Measurements from ENCODE around the gene MTHFR. TPM values are rescaled to one million over a fixed set of nuclear protein-coding genes. Genes with fewer than 3 reads are reported as not detected.

MTHFR gene
- total RNA-seq, 1 donor from 2014 or later = 29.6 TPM

DNA sequence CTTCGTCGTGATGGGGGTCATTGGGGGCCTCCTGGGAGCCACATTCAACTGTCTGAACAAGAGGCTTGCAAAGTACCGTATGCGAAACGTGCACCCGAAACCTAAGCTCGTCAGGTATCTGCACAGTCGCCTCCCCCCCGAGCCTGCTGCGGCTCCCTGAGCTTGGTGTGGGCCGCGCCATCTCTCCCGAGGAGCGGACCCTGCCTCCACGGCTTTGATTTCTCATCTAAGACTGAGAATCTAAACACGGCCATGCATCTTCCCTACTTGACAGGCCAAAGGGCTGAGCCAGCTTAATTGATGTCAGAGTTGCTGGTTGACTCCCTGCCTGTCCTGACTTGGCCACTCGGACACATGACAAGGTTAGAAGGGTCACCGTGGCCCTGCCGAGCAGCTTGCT lies 22.7 kb upstream of the MTHFR start:
- Mint-ChIP-seq H3K27me3 (ENCODE audit: low read depth) (no peaks in the 10 kb centered on the region), H3K36me3 (ENCODE audit: low read depth) (peaks cover 7% of the 10 kb centered on the region), H3K9me3 (no peaks in the 10 kb centered on the region), H3K4me3 (no peak overlapping the region), H3K4me1 (no peaks in the 10 kb centered on the region), H3K27ac (ENCODE audit: unreplicated experiment) (no peak overlapping the region)
- TF ChIP-seq, protein P1, sequence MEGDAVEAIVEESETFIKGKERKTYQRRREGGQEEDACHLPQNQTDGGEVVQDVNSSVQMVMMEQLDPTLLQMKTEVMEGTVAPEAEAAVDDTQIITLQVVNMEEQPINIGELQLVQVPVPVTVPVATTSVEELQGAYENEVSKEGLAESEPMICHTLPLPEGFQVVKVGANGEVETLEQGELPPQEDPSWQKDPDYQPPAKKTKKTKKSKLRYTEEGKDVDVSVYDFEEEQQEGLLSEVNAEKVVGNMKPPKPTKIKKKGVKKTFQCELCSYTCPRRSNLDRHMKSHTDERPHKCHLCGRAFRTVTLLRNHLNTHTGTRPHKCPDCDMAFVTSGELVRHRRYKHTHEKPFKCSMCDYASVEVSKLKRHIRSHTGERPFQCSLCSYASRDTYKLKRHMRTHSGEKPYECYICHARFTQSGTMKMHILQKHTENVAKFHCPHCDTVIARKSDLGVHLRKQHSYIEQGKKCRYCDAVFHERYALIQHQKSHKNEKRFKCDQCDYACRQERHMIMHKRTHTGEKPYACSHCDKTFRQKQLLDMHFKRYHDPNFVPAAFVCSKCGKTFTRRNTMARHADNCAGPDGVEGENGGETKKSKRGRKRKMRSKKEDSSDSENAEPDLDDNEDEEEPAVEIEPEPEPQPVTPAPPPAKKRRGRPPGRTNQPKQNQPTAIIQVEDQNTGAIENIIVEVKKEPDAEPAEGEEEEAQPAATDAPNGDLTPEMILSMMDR (conservative IDR thresholded peaks at IDR 0.05) = no peak
- DNase-seq (ENCODE audit: low read depth, low spot score) = no peak

DNA sequence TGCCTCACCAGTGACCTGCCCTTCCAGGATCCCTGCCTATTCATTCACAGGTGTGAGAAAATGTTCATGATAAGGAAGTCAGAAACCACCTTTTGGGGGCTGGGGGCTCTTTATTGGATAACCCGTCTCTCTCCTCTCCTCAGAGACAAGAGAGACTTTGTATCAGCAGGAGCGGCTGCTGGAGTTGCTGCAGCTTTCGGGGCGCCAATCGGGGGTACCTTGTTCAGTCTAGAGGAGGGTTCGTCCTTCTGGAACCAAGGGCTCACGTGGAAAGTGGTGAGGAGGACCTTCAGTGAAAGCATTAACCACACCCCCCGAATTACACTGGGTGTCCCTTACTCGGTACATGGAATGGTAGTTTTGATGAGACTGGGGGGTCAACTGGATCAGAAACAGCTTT lies 21.2 kb upstream of the MTHFR start:
- no peaks in the 10 kb centered on the region for H3K4me1 Mint-ChIP-seq
- H3K4me3 Mint-ChIP-seq = no peak overlapping the region
- H3K27ac Mint-ChIP-seq (ENCODE audit: unreplicated experiment) = no peak overlapping the region
- H3K36me3 Mint-ChIP-seq (ENCODE audit: low read depth) = peaks cover 7% of the 10 kb centered on the region
- TF ChIP-seq, protein P1 (conservative IDR thresholded peaks at IDR 0.05) = no peak
- DNase-seq (ENCODE audit: low read depth, low spot score) = no peak
- no peaks in the 10 kb centered on the region for H3K27me3 Mint-ChIP-seq (ENCODE audit: low read depth)
- no peaks in the 10 kb centered on the region for H3K9me3 Mint-ChIP-seq

DNA sequence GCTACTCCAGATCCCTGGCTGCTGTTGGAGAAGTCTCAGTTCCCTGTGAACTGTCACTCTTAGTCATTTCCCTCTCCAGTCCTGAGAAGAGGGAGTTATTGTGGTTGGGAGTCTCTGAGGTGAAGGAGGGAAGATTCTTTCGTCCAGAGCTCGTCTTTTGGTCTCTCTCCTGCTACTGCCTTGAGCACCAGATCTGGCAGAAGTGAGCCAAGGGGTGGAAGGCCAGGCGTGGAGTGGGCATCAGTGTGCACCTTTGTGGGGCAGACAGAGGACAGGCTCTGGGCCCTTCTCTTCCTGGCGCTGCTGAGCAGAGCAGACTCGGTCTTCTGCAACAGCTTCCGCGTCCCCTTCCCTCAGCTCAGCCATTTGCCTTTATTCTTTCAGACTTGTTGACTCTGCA lies 19.4 kb upstream of the MTHFR start:
- H3K4me1 Mint-ChIP-seq = no peaks in the 10 kb centered on the region
- H3K4me3 Mint-ChIP-seq = no peak overlapping the region
- no peaks in the 10 kb centered on the region for H3K27me3 Mint-ChIP-seq (ENCODE audit: low read depth)
- H3K9me3 Mint-ChIP-seq = no peaks in the 10 kb centered on the region
- H3K36me3 Mint-ChIP-seq (ENCODE audit: low read depth) = peaks cover 9% of the 10 kb centered on the region
- no peak overlapping the region for H3K27ac Mint-ChIP-seq (ENCODE audit: unreplicated experiment)
- TF ChIP-seq, protein P1 (conservative IDR thresholded peaks at IDR 0.05) = no peak
- no peak for DNase-seq (ENCODE audit: low read depth, low spot score)

DNA sequence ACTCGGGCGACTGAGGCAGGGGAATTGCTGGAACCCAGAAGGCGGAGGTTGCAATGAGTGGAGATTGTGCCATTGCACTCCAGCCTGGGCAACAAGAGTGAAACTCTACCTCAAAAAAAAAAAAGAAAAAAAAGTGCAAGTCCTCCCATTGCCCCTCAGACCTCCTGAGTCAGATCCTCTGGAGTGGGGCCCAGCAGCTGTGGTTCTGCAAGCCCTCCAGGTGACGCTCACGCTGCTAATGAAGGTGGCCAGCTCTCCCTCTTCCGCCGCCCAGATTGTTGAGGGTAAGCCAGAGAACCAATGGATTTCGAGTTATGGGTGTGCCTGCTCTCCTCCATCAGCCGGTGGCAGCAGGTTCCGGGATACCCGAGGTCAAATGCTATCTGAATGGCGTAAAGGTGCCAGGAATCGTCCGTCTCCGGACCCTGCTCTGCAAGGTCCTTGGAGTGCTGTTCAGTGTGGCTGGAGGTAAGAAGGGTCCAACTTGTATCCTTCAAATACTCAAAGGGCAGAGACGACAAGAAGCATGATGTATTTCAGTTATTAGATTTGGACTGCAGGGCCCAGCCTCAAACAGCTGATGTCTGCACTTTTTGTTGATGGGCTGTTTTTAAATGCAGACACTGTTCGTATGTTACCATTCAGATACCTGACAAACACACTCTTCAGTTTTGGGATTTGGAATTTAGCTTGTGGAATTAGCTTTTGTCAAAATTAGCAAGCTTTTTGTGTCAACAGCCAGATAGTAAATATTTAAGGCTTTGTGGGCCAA lies 17.8 kb upstream of the MTHFR start:
- peaks cover 9% of the 10 kb centered on the region for H3K36me3 Mint-ChIP-seq (ENCODE audit: low read depth)
- DNase-seq (ENCODE audit: low read depth, low spot score) = no peak

DNA sequence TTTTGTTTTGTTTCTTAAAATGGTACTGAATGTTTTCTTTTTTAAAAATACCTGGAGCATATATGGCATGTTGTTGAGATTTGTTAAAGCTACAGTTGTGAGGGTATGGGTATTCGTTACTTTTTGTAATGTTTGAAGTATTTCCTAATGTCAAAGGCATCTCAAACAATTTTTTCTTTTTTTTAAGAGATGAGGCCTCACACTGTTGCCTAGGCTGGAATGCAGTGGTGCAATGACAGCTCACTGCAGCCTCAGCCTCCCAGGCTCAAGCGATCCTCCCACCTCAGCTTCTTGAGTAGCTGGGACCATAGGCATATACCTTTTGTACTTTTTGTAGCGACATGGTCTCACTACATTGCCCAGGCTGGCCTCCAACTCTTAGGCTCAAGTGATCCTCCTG lies 16.3 kb upstream of the MTHFR start:
- Mint-ChIP-seq H3K36me3 (ENCODE audit: low read depth) (peaks cover 6% of the 10 kb centered on the region), H3K27me3 (ENCODE audit: low read depth) (no peaks in the 10 kb centered on the region), H3K4me1 (no peaks in the 10 kb centered on the region), H3K4me3 (no peak overlapping the region), H3K27ac (ENCODE audit: unreplicated experiment) (no peak overlapping the region), H3K9me3 (no peaks in the 10 kb centered on the region)
- no peak for DNase-seq (ENCODE audit: low read depth, low spot score)
- TF ChIP-seq, protein P1 (conservative IDR thresholded peaks at IDR 0.05) = no peak

More for the DNA sequence above, 17.8 kb upstream of the MTHFR start:
- Mint-ChIP-seq H3K27ac (ENCODE audit: unreplicated experiment) (no peak overlapping the region), H3K27me3 (ENCODE audit: low read depth) (no peaks in the 10 kb centered on the region), H3K4me3 (no peak overlapping the region), H3K9me3 (no peaks in the 10 kb centered on the region), H3K4me1 (no peaks in the 10 kb centered on the region)
- TF ChIP-seq, protein P1 (conservative IDR thresholded peaks at IDR 0.05) = no peak

All from neural crest cell (in vitro differentiated cells).